DND-41 (cell line): ENCODE data around the gene SLC2A14.

Experiments used
- CTCF ChIP-seq: IDR thresholded peaks from 2 replicates; pipeline ENCODE4 v1.5.1; 2012; ENCODE audit warnings: borderline replicate concordance, low read length, moderate library complexity, mild to moderate bottlenecking; ENCODE audit not compliant: poor library complexity, severe bottlenecking; ENCODE audit errors: extremely low read depth
- EZH2 ChIP-seq: IDR thresholded peaks from 3 replicates; pipeline ENCODE4 v1.6.1; 2012; ENCODE audit warnings: borderline replicate concordance, low read depth, mild to moderate bottlenecking, moderate library complexity, low read length, inconsistent platforms; ENCODE audit not compliant: severe bottlenecking

DNA sequence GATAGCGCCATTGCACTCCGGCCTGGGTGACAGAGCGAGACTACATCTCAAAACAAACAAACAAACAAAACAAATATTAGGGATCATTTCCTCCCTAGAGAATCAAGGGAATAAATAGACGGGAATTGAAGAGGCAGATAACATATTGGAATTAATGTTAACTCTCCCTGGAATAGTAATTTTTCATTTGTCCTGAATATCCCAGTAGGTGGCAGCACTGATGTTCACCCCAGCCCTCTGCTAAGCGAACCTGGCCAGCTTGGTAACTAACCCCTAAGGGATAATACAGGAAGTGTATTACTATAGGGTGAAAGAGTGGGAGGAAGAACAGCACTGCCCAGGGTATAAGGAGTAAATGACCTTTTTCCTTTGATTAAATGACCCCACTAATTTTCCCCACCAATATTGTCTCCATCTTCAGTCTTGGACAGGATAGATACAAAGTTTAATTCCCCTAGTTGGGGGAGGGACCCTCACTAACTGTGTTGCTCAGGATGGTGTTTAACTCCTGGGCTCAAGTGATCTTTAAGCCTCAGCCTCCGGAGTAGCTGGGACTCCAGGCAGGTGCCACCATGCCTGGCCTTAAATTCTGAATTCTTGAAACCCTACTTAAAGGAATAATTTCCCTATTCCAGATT lies 40.5 kb downstream of the SLC2A14 start:
- TF ChIP-seq CTCF (peak; percentile 68), EZH2 (no peak)
